Activated CD4-positive, alpha-beta T cell treated with anti-CD3 and anti-CD28 coated beads for 36 hours (primary cell): ENCODE measurements around the gene GNG12. TPM values are rescaled to one million over a fixed set of nuclear protein-coding genes. Genes with fewer than 3 reads are reported as not detected.
A peak's percentile ranks its signal among the peaks of the same experiment; 100 is the strongest.

Source experiments
- ATAC-seq: fragments of 200-7000 bp; cut with Tn5 transposase; one replicate; pipeline ENCODE4 v1.10.0; 2021; ENCODE audit warnings: mild to moderate bottlenecking, moderate library complexity
- CTCF ChIA-PET: fragments of 350-600 bp; sonication (Branson Sonifier 250); formaldehyde crosslinking; loops from one replicate; lab custom pipeline; 2021; ENCODE audit warnings: antibody characterized with exemption; lab: Charles Lee
- POLR2A ChIA-PET: fragments of 350-600 bp; sonication (Branson Sonifier 250); formaldehyde crosslinking; loops from one replicate; lab custom pipeline; 2021; ENCODE audit warnings: antibody characterized with exemption, inconsistent platforms; lab: Charles Lee
- DNase-seq: peaks from one replicate; pipeline ENCODE4 v3.0.0-alpha.2; 2020
- H3K27ac Mint-ChIP-seq: one replicate; pipeline ENCODE4 v1.8.0; 2021; ENCODE audit warnings: mixed read lengths
- H3K27me3 Mint-ChIP-seq: one replicate; pipeline ENCODE4 v1.8.0; 2021; ENCODE audit warnings: mixed read lengths
- H3K36me3 Mint-ChIP-seq: one replicate; pipeline ENCODE4 v1.8.0; 2021; ENCODE audit warnings: low read depth, mixed read lengths
- H3K4me1 Mint-ChIP-seq: one replicate; pipeline ENCODE4 v1.8.0; 2021; ENCODE audit warnings: mixed read lengths
- H3K4me3 Mint-ChIP-seq: one replicate; pipeline ENCODE4 v1.8.0; 2021; ENCODE audit warnings: mild to moderate bottlenecking, moderate library complexity, mixed read lengths
- H3K9me3 Mint-ChIP-seq: one replicate; pipeline ENCODE4 v1.8.0; 2021; ENCODE audit warnings: low read depth, mixed read lengths
- intact Hi-C, 2 experiments: fragments of 100-400 bp; cut with DNase I in 1 of 2; cut with micrococcal nuclease in 1 of 2; formaldehyde crosslinking; loops; one replicate each; pipeline versions ENCODE4 v1.14.2 to v1.15.1; 2022 to 2024; cut with DNase I, micrococcal nuclease
- total RNA-seq, 2 experiments: library from RNA; stranded (reverse); gene quantifications; one replicate each; pipeline ENCODE4 v1.2.3, GENCODE V29; 2021

Gene GNG12
- total RNA-seq, 2 experiments from 2014 or later: 0.07 to 0.11 TPM

DNA sequence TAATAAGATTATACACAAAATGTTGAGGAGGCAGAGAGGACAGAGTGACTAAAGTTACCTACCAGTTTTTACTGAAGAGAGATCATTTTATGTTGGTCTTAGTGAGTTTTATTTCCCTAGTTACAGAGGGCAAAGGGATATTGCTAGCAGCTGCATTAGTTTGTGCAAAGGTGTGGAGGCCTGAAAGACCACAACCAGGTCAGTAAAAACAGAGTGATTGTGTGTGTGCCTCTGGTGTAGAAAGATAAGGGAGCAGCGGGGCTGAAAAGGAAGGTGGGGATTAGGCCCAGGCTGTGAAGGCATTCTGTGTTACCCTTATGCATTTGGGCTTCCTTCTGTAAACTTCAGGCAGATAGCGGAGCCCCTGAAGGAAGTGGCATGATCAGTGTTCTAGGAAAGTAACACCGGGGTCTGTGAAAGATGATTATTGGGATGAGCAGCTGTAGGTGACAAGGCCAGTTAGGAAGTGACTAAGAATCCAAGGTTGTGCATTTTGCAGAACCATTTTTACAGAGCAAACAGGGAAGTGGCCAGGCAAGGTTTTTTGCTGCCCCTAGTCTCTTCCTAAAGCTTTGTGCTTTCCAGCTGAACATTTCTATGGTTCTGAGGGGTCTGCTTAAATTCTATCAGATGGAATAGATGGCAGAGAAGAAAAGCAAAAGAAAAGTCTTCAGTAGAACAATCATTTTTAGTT is 144.6 kb downstream of the GNG12 start:
- peak overlapping the region; percentile 6 for H3K27ac Mint-ChIP-seq
- DNase-seq (no peak), ATAC-seq (no peak)
- intact Hi-C loops: loop anchor here (5.0 to 10.0 kb wide), 4 partner anchors 126 to 806 kb away; partner anchors contain the start of genes DEPDC1 (in 1 of the 2) and IL12RB2 (in 1 of the 2)
- peak overlapping the region; percentile 46 for H3K4me3 Mint-ChIP-seq
- no peaks in the 10 kb centered on the region for H3K9me3 Mint-ChIP-seq
- peaks cover 30% of the 10 kb centered on the region for H3K36me3 Mint-ChIP-seq
- ChIA-PET POLR2A (no interaction called here), CTCF (interaction anchor here (0.7 to 1.0 kb wide), 2 partner anchors 70 to 71 kb away, joined by 3 read pairs; no protein-coding TSS in a partner anchor)
- H3K27me3 Mint-ChIP-seq: no peaks in the 10 kb centered on the region
- peaks cover 32% of the 10 kb centered on the region for H3K4me1 Mint-ChIP-seq

GRCh38 chr1:67687649-67688048 is 145.6 kb downstream of the GNG12 start:
- POLR2A ChIA-PET: no interaction called here
- Mint-ChIP-seq H3K4me1 (peaks cover 42% of the 10 kb centered on the region), H3K36me3 (peaks cover 30% of the 10 kb centered on the region), H3K4me3 (peak overlapping the region; percentile 68), H3K27me3 (no peaks in the 10 kb centered on the region), H3K9me3 (no peaks in the 10 kb centered on the region), H3K27ac (peak overlapping the region; percentile 47)
- CTCF ChIA-PET: interaction anchor here (1.0 kb wide), 1 partner anchor 72 kb away, joined by 3 read pairs; no protein-coding TSS in a partner anchor
- ATAC-seq (no peak), DNase-seq (no peak)
- intact Hi-C loops: loop anchor here (1.0 to 10.0 kb wide), 7 partner anchors 13 to 807 kb away; partner anchors contain the start of genes DEPDC1 (in 1 of the 2), IL12RB2 (in 1 of the 2) and SLC35D1 (in 1 of the 2)

GRCh38 chr1:67687198-67687545 is 146.1 kb downstream of the GNG12 start:
- no peak for ATAC-seq
- ChIA-PET POLR2A (interaction anchor here (1.1 kb wide), 3 partner anchors 14 to 40 kb away, joined by 3 to 4 read pairs (median 3); no protein-coding TSS in a partner anchor), CTCF (interaction anchor here (0.7 to 5.0 kb wide), 3 partner anchors 33 to 130 kb away, joined by 3 to 27 read pairs (median 9); no protein-coding TSS in a partner anchor)
- no peak for DNase-seq
- peaks cover 45% of the 10 kb centered on the region for H3K4me1 Mint-ChIP-seq
- H3K36me3 Mint-ChIP-seq: peaks cover 30% of the 10 kb centered on the region
- H3K9me3 Mint-ChIP-seq: no peaks in the 10 kb centered on the region
- peak overlapping the region; percentile 81 for H3K4me3 Mint-ChIP-seq
- H3K27me3 Mint-ChIP-seq: no peaks in the 10 kb centered on the region
- intact Hi-C loops: loop anchor here (1.0 to 10.0 kb wide), 7 partner anchors 13 to 808 kb away; partner anchors contain the start of genes DEPDC1 (in 1 of the 2), IL12RB2 (in 1 of the 2) and SLC35D1 (in 1 of the 2)
- H3K27ac Mint-ChIP-seq: peak overlapping the region; percentile 94

GRCh38 chr1:67686267-67687197 is 146.7 kb downstream of the GNG12 start:
- Mint-ChIP-seq H3K27ac (peak overlapping the region; percentile 94), H3K9me3 (no peaks in the 10 kb centered on the region), H3K4me1 (peaks cover 49% of the 10 kb centered on the region), H3K36me3 (peaks cover 30% of the 10 kb centered on the region), H3K27me3 (no peaks in the 10 kb centered on the region), H3K4me3 (peak overlapping the region; percentile 81)
- ChIA-PET CTCF (interaction anchor here (0.7 to 5.0 kb wide), 4 partner anchors 15 to 129 kb away, joined by 3 to 27 read pairs (median 8); no protein-coding TSS in a partner anchor), POLR2A (interaction anchor here (0.7 to 1.1 kb wide), 6 partner anchors 14 to 113 kb away, joined by 3 to 8 read pairs (median 4); no protein-coding TSS in a partner anchor)
- peak; percentile 77 for DNase-seq
- peak; percentile 37 for ATAC-seq
- intact Hi-C loops: loop anchor here (1.0 to 10.0 kb wide), 10 partner anchors 14 to 808 kb away; partner anchors contain the start of genes DEPDC1 (in 1 of the 2), IL12RB2 (in 1 of the 2), SERBP1 (in 1 of the 2) and SLC35D1 (in 1 of the 2)

DNA sequence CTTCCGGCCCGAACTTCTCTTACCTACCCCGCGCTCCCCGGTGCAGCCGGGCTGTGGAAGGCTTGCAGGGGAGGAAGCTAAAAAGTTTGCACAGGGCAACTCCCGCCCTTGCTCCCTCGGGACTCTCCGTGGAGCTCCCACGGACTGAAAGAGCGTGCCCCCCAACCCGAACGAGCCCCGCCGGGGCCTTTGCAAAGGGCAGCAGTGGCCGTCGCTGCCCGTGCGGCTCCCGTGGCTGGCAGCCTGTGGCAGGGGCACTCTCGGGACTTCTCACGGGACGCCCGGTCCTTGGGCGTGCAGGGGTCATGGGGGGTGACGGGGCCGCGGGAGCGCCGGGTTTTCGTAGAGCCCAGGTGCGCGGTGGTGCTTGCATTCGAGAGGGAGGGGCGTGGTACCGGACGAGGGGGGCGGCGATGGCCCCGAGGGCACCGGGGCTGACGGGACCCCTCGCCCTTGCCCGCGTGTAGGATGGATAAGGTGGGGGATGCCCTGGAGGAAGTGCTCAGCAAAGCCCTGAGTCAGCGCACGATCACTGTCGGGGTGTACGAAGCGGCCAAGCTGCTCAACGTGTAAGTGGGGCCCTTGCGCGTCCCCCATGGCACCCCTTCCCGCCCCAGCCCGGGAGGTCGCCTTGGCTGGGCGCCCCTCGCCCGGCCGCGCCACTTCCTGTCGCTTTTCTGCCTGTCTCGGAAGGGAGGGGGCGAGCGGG is 147.6 kb downstream of the GNG12 start:
- Mint-ChIP-seq H3K27ac (peak overlapping the region; percentile 94), H3K36me3 (peaks cover 30% of the 10 kb centered on the region), H3K4me3 (peak overlapping the region; percentile 81), H3K4me1 (peaks cover 49% of the 10 kb centered on the region), H3K9me3 (no peaks in the 10 kb centered on the region), H3K27me3 (no peaks in the 10 kb centered on the region)
- intact Hi-C loops: loop anchor here (1.0 to 10.0 kb wide), 15 partner anchors 38 to 1403 kb away; partner anchors contain the start of genes SERBP1 (in 2 of the 2), DEPDC1 (in 1 of the 2), DNAI4 (in 1 of the 2) and IL12RB2 (in 1 of the 2)
- ATAC-seq (peak; percentile 10), DNase-seq (peak; percentile 77)
- CTCF ChIA-PET: interaction anchor here (1.0 to 5.0 kb wide), 6 partner anchors 14 to 472 kb away, joined by 3 to 27 read pairs (median 4); no protein-coding TSS in a partner anchor
- POLR2A ChIA-PET: interaction anchor here (0.9 to 2.1 kb wide), 5 partner anchors 51 to 496 kb away, joined by 3 to 6 read pairs (median 4); partner anchors contain the start of gene SERBP1

GRCh38 chr1:67685067-67685557 is 148.2 kb downstream of the GNG12 start, which contains the start of gene GADD45A:
Gene GADD45A (plus strand): TSS chr1:67685201. CDS start chr1:67685495, 294 bp downstream.
- POLR2A ChIA-PET: interaction anchor here (0.9 to 2.1 kb wide), 7 partner anchors 10 to 522 kb away, joined by 3 to 6 read pairs (median 4); partner anchors contain the start of gene SERBP1
- H3K27me3 Mint-ChIP-seq: no peaks in the 10 kb centered on the region
- H3K27ac Mint-ChIP-seq: peak within 1 kb of the TSS; percentile 88
- intact Hi-C loops: loop anchor here (1.0 to 10.0 kb wide), 11 partner anchors 38 to 1402 kb away; partner anchors contain the start of genes DEPDC1 (in 1 of the 2), DNAI4 (in 1 of the 2), IL12RB2 (in 1 of the 2) and MIER1 (in 1 of the 2)
- ATAC-seq (peak; percentile 83), DNase-seq (peak; percentile 97)
- CTCF ChIA-PET: interaction anchor here (1.0 to 5.0 kb wide), 8 partner anchors 29 to 472 kb away, joined by 3 to 27 read pairs (median 4); no protein-coding TSS in a partner anchor
- H3K36me3 Mint-ChIP-seq: peaks cover 30% of the 10 kb centered on the region
- H3K4me3 Mint-ChIP-seq: peak within 1 kb of the TSS; percentile 81
- H3K9me3 Mint-ChIP-seq: no peaks in the 10 kb centered on the region
- peaks cover 49% of the 10 kb centered on the region for H3K4me1 Mint-ChIP-seq

DNA sequence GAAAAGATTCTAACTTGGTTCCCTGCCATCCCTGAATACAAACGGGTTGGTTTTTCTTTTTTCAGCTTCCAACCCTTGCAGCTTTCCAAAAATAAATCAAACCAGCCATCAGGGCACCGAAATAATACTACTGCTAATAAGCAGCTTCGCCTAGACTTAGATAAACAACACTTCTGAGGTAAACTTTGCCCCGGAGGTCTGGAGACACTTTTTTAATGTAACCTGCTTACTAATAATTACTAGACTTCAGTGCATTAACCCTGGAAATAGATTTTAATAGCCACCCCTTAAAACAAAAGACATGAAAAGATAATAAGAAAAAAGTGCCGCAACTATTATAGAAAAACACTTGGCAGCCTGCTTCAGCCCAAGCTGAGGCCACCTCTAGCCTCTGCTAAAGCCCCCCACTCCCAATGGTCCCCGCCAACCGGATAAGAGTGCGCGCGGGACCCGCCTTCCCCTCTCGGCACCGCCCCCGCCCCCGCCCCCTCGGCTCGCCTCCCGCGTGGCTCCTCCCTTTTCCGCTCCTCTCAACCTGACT is 148.7 kb downstream of the GNG12 start:
- Mint-ChIP-seq H3K27me3 (no peaks in the 10 kb centered on the region), H3K27ac (peak overlapping the region; percentile 88), H3K9me3 (no peaks in the 10 kb centered on the region), H3K36me3 (peaks cover 29% of the 10 kb centered on the region), H3K4me3 (peak overlapping the region; percentile 81), H3K4me1 (peaks cover 49% of the 10 kb centered on the region)
- intact Hi-C loops: loop anchor here (1.0 to 10.0 kb wide), 13 partner anchors 39 to 1402 kb away; partner anchors contain the start of genes DEPDC1 (in 1 of the 2), DNAI4 (in 1 of the 2), IL12RB2 (in 1 of the 2) and MIER1 (in 1 of the 2)
- CTCF ChIA-PET: interaction anchor here (0.7 to 5.0 kb wide), 11 partner anchors 10 to 471 kb away, joined by 3 to 27 read pairs (median 4); no protein-coding TSS in a partner anchor
- no peak for ATAC-seq
- POLR2A ChIA-PET: interaction anchor here (0.9 to 2.1 kb wide), 8 partner anchors 10 to 522 kb away, joined by 3 to 6 read pairs (median 4); partner anchors contain the start of gene SERBP1
- no peak for DNase-seq

DNA sequence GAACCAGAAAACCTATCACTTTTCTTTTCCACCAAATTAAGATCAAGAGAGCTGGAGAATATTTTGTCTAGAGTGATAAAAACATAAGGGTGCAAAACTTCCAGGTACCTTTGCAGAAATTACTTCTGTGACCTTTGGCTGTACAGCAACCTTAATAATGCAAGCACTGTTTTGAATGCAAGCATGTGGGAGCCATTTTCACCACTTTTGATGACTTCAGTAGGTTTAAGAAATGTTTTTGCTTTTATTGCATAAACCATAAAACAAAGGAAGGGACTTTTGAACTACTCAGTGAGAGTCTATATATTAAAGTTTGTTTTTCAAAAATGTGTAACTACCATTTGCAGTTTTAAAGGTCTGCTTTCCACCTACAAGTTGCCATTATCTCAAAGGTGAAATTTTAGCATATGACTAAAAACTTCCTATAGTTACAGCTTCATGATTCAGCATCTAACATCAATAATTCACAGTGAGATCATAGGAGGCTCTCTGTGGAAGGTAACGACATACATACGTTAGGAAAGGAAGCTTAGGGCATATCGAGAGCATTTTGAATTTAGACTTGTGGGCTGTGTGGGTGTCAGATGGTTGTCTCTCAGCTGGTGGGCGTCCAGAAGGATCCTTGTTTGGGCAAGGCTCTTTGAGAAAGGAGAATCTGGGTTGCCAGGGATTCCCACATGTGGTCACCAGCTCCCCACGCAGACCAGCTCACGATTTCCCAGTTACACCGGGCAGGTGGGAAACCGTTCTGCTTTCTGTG is 149.3 kb downstream of the GNG12 start:
- peaks cover 48% of the 10 kb centered on the region for H3K4me1 Mint-ChIP-seq
- DNase-seq: peak; percentile 69
- H3K4me3 Mint-ChIP-seq: peak overlapping the region; percentile 81
- H3K27me3 Mint-ChIP-seq: no peaks in the 10 kb centered on the region
- peaks cover 23% of the 10 kb centered on the region for H3K36me3 Mint-ChIP-seq
- POLR2A ChIA-PET: interaction anchor here (0.7 to 2.1 kb wide), 7 partner anchors 11 to 521 kb away, joined by 3 to 6 read pairs (median 4); partner anchors contain the start of gene SERBP1
- peak; percentile 32 for ATAC-seq
- H3K9me3 Mint-ChIP-seq: no peaks in the 10 kb centered on the region
- intact Hi-C loops: loop anchor here (1.0 to 10.0 kb wide), 12 partner anchors 39 to 1401 kb away; partner anchors contain the start of genes DEPDC1 (in 1 of the 2), DNAI4 (in 1 of the 2), IL12RB2 (in 1 of the 2) and MIER1 (in 1 of the 2)
- H3K27ac Mint-ChIP-seq: peak overlapping the region; percentile 88
- CTCF ChIA-PET: interaction anchor here (0.7 to 5.0 kb wide), 11 partner anchors 9 to 471 kb away, joined by 3 to 27 read pairs (median 4); no protein-coding TSS in a partner anchor
